Thoracic aorta (tissue), 2 donors: ENCODE data around the gene RAB11FIP5. TPM values are rescaled to one million over a fixed set of nuclear protein-coding genes. Genes with fewer than 3 reads are reported as not detected.

ENCODE experiments used
- ATAC-seq: fragments of 150-250 bp; one replicate; pipeline ENCODE4 v1.8.0; 2017; ENCODE audit warnings: low read depth; ENCODE audit not compliant: insufficient number of reproducible peaks, low FRiP score
- DNase-seq: peaks from one replicate; pipeline ENCODE4 v3.0.0-alpha.2; 2020; ENCODE audit warnings: low spot score
- H3K27ac ChIP-seq, 2 donors: fragments of 200-600 bp; sonication (generic); 1 replicate in 1 of 2; 2 replicates in 1 of 2; pipeline ENCODE4 v1.5.1; 2016; ENCODE audit warnings: mild to moderate bottlenecking in 2 of 2, moderate library complexity in 2 of 2
- H3K27me3 ChIP-seq: fragments of 200-600 bp; sonication (generic); replicated peaks from 2 replicates; pipeline ENCODE4 v1.6.0; 2016; ENCODE audit warnings: mild to moderate bottlenecking; ENCODE audit not compliant: insufficient read depth
- H3K36me3 ChIP-seq: fragments of 200-600 bp; sonication (generic); one replicate; pipeline ENCODE4 v1.5.1; 2016
- H3K4me1 ChIP-seq, 2 donors: fragments of 200-600 bp; sonication (generic); 1 replicate in 1 of 2; 2 replicates in 1 of 2; pipeline versions ENCODE4 v1.5.1 to v1.6.0; 2016; ENCODE audit warnings: low read depth in 2 of 2, mild to moderate bottlenecking in 1 of 2; ENCODE audit not compliant: control insufficient read depth in 1 of 2
- H3K4me3 ChIP-seq: fragments of 200-600 bp; sonication (generic); 2 replicates; pipeline ENCODE4 v1.5.1; 2016; ENCODE audit warnings: mild to moderate bottlenecking
- H3K9me3 ChIP-seq: fragments of 200-600 bp; sonication (generic); 2 replicates; pipeline ENCODE4 v1.5.1; 2016
- total RNA-seq, 2 donors: library from RNA; depleted of rRNA; stranded (reverse); fragments of >200 nt; gene quantifications; one replicate each; pipeline versions ENCODE4 v1.1.0 to v1.2.3, GENCODE V29; 2016
- TF ChIP-seq, protein P1 (sequence below): fragments of 200-600 bp; sonication (generic); IDR thresholded peaks from one replicate; pipeline ENCODE4 v1.5.1; 2019; ENCODE audit warnings: antibody characterized with exemption

Gene RAB11FIP5
- total RNA-seq, 2 donors from 2014 or later = 62.4 to 78.8 TPM

DNA sequence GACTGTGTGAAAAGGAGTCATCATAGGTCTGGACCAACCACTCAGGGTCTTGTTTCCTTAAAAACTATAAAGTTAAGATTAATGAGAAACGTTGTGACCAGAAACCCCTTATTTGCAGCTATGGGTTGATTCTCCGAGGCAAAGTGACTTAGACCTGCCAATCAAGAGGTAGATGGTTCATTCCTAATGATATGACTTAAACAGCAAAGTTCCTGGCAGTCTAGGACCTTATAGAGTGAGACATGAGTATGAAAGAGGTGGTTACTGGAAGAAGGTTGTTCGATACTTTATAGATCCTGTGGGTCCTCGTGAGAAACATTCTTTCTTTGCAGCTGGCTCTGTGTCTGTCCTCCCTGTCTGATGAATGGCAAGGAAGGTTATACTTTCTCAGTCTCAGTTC is 49.3 kb downstream of the RAB11FIP5 start:
- no peak overlapping the region for H3K27ac ChIP-seq
- peaks cover under 1% of the 10 kb centered on the region for H3K36me3 ChIP-seq
- DNase-seq (no peak), ATAC-seq (no peak)
- TF ChIP-seq, protein P1, sequence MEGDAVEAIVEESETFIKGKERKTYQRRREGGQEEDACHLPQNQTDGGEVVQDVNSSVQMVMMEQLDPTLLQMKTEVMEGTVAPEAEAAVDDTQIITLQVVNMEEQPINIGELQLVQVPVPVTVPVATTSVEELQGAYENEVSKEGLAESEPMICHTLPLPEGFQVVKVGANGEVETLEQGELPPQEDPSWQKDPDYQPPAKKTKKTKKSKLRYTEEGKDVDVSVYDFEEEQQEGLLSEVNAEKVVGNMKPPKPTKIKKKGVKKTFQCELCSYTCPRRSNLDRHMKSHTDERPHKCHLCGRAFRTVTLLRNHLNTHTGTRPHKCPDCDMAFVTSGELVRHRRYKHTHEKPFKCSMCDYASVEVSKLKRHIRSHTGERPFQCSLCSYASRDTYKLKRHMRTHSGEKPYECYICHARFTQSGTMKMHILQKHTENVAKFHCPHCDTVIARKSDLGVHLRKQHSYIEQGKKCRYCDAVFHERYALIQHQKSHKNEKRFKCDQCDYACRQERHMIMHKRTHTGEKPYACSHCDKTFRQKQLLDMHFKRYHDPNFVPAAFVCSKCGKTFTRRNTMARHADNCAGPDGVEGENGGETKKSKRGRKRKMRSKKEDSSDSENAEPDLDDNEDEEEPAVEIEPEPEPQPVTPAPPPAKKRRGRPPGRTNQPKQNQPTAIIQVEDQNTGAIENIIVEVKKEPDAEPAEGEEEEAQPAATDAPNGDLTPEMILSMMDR = no peak
- no peaks in the 10 kb centered on the region for H3K27me3 ChIP-seq
- peaks cover 0 to 17% of the 10 kb centered on the region in 2 donors for H3K4me1 ChIP-seq
- no peaks in the 10 kb centered on the region for H3K9me3 ChIP-seq
- H3K4me3 ChIP-seq = no peak overlapping the region

DNA sequence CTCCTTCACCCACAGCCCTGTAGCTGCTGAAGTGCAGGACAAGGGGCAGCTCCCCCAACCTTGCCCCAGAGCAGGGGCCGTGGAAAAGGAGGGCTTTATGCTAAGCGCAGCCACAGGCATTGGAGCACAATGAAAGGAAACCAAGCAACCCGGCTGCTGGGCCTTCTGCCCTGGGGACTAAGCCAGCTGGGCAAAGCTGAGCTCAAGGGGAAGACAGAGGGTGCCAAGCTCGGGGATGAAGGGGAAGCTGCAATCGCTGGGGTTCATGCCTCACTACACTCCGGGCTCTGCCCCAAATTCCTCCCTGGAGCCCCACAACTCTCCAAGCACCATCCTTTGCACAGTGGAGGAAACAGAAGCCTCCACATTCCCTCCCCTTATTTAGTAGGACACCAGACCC is 53.6 kb downstream of the RAB11FIP5 start:
- no peak for ATAC-seq
- Histone ChIP-seq H3K4me3 (no peak overlapping the region), H3K36me3 (peaks cover 18% of the 10 kb centered on the region), H3K4me1 (peaks cover 0 to 10% of the 10 kb centered on the region in 2 donors), H3K27ac (no peak overlapping the region), H3K27me3 (no peaks in the 10 kb centered on the region), H3K9me3 (peaks cover 6% of the 10 kb centered on the region)
- TF ChIP-seq, protein P1 = no peak
- DNase-seq = no peak

DNA sequence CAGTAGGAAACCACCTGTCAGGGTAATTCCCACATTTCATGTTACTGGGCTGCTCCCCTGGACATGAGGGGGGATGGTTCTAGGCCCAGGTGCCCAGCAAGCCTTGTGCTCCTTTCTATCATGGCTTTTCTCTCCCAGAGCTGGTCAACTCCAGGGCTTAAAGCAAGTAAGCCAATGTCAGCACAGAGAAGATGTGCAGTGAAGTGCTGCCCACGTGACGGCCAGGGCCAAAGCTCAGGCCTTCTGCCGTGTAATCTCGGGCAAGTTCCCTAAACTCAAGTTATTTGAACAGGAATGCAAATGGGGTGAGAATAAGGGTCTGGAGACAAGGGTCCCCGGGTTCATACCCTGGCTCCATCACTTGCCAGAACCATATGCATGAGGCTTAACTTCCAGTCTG is 57.8 kb downstream of the RAB11FIP5 start:
- no peak for ATAC-seq
- Histone ChIP-seq H3K27ac (no peak overlapping the region), H3K27me3 (no peaks in the 10 kb centered on the region), H3K4me1 (no peaks in the 10 kb centered on the region), H3K4me3 (no peak overlapping the region), H3K9me3 (peaks cover 6% of the 10 kb centered on the region), H3K36me3 (peaks cover 18% of the 10 kb centered on the region)
- no peak for DNase-seq
- TF ChIP-seq, protein P1 = no peak

DNA sequence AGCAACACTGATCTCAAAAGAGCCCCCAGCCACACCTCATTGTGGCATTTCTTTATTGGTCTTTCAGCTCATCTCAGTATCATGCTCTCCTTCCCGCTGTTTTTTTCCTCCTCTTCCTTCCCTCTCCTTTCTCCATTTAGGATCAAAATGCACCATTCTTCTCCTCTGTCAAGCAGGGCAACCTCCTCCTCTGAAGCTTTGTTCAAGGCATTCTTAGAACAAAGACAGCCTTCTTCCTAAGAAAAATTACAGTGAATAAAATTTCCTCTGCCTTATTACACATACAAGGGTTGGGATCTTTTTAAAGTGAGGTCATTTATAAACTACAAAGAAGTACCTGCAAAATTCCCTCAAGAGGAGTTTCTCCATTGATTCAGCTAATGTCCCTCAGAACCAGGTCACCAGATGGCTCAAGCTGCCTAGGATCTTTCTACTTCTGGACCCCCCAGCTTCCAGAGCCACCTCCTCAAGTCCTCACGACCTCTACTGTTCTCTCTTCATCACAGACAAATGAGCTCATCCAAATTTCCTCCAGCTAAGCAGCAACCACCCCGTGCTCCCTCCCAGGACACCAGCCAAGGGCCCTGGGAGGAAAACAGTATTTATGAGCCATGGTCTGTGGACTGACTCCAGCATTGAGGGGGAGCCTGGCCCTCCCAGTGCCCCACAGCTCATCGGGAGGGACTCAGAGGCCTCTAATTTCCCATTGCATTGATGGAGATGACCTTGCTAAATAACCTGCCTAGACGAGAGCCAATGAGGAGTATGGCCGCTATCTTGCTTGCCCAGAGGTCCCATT is 59.2 kb downstream of the RAB11FIP5 start:
- peaks cover 18% of the 10 kb centered on the region for H3K36me3 ChIP-seq
- TF ChIP-seq, protein P1 = no peak
- DNase-seq (no peak), ATAC-seq (no peak)
- H3K9me3 ChIP-seq = peaks cover 6% of the 10 kb centered on the region
- H3K4me1 ChIP-seq = no peaks in the 10 kb centered on the region
- H3K4me3 ChIP-seq = no peak overlapping the region
- H3K27me3 ChIP-seq = no peaks in the 10 kb centered on the region
- H3K27ac ChIP-seq = no peak overlapping the region

DNA sequence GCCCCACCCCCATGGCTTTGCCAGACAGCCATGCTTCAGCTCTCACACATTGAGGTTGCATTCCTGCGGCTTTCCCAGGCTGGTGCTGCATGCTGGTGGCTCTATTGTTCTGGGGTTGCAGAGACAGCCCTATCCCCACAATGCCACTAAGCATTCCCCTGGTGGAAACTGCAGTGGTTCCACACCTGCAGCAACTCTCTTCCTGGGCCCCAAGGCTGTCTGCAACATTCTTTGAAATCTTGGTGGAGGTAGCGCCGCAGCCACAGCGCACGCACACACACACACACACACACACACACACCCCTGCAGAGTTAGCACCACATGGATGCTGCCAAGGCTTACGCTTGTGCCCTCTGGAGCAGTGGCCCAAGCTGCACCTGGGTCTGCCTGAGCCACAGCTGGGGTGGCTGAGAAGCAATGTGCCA is 62.6 kb downstream of the RAB11FIP5 start:
- ATAC-seq = no peak
- Histone ChIP-seq H3K9me3 (no peaks in the 10 kb centered on the region), H3K36me3 (no peaks in the 10 kb centered on the region), H3K27me3 (no peaks in the 10 kb centered on the region), H3K4me3 (no peak overlapping the region), H3K4me1 (no peaks in the 10 kb centered on the region), H3K27ac (no peak overlapping the region)
- no peak for DNase-seq
- TF ChIP-seq, protein P1 = no peak
